ENCODE data around the gene PCBP3. TPM values are rescaled to one million over a fixed set of nuclear protein-coding genes. Genes with fewer than 3 reads are reported as not detected.

The PCBP3 gene
- total RNA-seq, 1 experiment from 2014 or later: not detected

GRCh38 chr21:45630876-45631275 is 12.6 kb upstream of the PCBP3 start:
- intact Hi-C loops (cut with micrococcal nuclease; ENCODE audit: unreplicated experiment) (no loop called here), in situ Hi-C loops (cut with HindIII; ENCODE audit: low pct_unique_long_range_greater_than_20kb, low sequenced_read_pairs) (no loop called here)
- no peak overlapping the region for H3K4me3 ChIP-seq (ENCODE audit: low read depth in 2 of 2, low read length in 2 of 2)
- ATAC-seq (no peak), DNase-seq (ENCODE audit: low read depth, low spot score) (no peak)
- ChIA-PET POLR2A (interaction anchor here (0.6 kb wide), 2 partner anchors 133 to 1764 kb away, joined by 5 to 8 read pairs; no protein-coding TSS in a partner anchor), CTCF (no interaction called here)
- no peaks in the 10 kb centered on the region for H3K4me1 ChIP-seq (ENCODE audit: control insufficient read depth, insufficient read depth, low read length)
- H3K9me3 ChIP-seq (ENCODE audit: control insufficient read depth, insufficient read depth, low read depth, low read length): no peaks in the 10 kb centered on the region
- BruUV-seq (replicated peaks): no TSS peak
- H3K27me3 ChIP-seq (ENCODE audit: control insufficient read depth, insufficient read depth, low read length): no peaks in the 10 kb centered on the region
- H3K36me3 ChIP-seq (ENCODE audit: control insufficient read depth, insufficient read depth, low read length): no peaks in the 10 kb centered on the region
- H3K27ac ChIP-seq (ENCODE audit: low read length): no peak overlapping the region
- no peak for TF ChIP-seq TCF7L2 (IDR thresholded peaks at IDR 0.05; ENCODE audit: low read depth, low read length)
- TF ChIP-seq SIN3A (IDR thresholded peaks at IDR 0.05; ENCODE audit: borderline replicate concordance, insufficient read depth, low read depth, low read length): no peak
- TF ChIP-seq POLR2AphosphoS5 (IDR thresholded peaks at IDR 0.05; ENCODE audit: low read depth, low read length): no peak
- no peak for TF ChIP-seq REST (IDR thresholded peaks at IDR 0.05; ENCODE audit: insufficient read depth in 1 of 2, low read depth in 2 of 2, low read length in 1 of 2)
- TF ChIP-seq, protein P1, sequence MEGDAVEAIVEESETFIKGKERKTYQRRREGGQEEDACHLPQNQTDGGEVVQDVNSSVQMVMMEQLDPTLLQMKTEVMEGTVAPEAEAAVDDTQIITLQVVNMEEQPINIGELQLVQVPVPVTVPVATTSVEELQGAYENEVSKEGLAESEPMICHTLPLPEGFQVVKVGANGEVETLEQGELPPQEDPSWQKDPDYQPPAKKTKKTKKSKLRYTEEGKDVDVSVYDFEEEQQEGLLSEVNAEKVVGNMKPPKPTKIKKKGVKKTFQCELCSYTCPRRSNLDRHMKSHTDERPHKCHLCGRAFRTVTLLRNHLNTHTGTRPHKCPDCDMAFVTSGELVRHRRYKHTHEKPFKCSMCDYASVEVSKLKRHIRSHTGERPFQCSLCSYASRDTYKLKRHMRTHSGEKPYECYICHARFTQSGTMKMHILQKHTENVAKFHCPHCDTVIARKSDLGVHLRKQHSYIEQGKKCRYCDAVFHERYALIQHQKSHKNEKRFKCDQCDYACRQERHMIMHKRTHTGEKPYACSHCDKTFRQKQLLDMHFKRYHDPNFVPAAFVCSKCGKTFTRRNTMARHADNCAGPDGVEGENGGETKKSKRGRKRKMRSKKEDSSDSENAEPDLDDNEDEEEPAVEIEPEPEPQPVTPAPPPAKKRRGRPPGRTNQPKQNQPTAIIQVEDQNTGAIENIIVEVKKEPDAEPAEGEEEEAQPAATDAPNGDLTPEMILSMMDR (IDR thresholded peaks at IDR 0.05): no peak

GRCh38 chr21:45631540-45631939 is 12.0 kb upstream of the PCBP3 start:
- Histone ChIP-seq H3K36me3 (ENCODE audit: control insufficient read depth, insufficient read depth, low read length) (no peaks in the 10 kb centered on the region), H3K9me3 (ENCODE audit: control insufficient read depth, insufficient read depth, low read depth, low read length) (no peaks in the 10 kb centered on the region), H3K27ac (ENCODE audit: low read length) (no peak overlapping the region), H3K27me3 (ENCODE audit: control insufficient read depth, insufficient read depth, low read length) (no peaks in the 10 kb centered on the region), H3K4me1 (ENCODE audit: control insufficient read depth, insufficient read depth, low read length) (no peaks in the 10 kb centered on the region), H3K4me3 (ENCODE audit: low read depth in 2 of 2, low read length in 2 of 2) (no peak overlapping the region)
- no TSS peak for BruUV-seq (replicated peaks)
- DNase-seq (ENCODE audit: low read depth, low spot score): no peak
- in situ Hi-C loops (cut with HindIII; ENCODE audit: low pct_unique_long_range_greater_than_20kb, low sequenced_read_pairs): no loop called here
- CTCF ChIA-PET: no interaction called here
- no peak for TF ChIP-seq TCF7L2 (IDR thresholded peaks at IDR 0.05; ENCODE audit: low read depth, low read length)
- TF ChIP-seq REST (IDR thresholded peaks at IDR 0.05; ENCODE audit: insufficient read depth in 1 of 2, low read depth in 2 of 2, low read length in 1 of 2): no peak
- no peak for TF ChIP-seq POLR2AphosphoS5 (IDR thresholded peaks at IDR 0.05; ENCODE audit: low read depth, low read length)
- TF ChIP-seq, protein P1 (IDR thresholded peaks at IDR 0.05): no peak
- no peak for TF ChIP-seq SIN3A (IDR thresholded peaks at IDR 0.05; ENCODE audit: borderline replicate concordance, insufficient read depth, low read depth, low read length)
- intact Hi-C loops (cut with micrococcal nuclease; ENCODE audit: unreplicated experiment): no loop called here
- ATAC-seq: no peak
- POLR2A ChIA-PET: interaction anchor here (0.6 kb wide), 1 partner anchor 132 kb away, joined by 8 read pairs; no protein-coding TSS in a partner anchor

All from Panc1 (cell line).